OCI-LY7 (cell line): ENCODE results near the gene DTX1. TPM values are rescaled to one million over a fixed set of nuclear protein-coding genes. Genes with fewer than 3 reads are reported as not detected.

Source experiments
- BruUV-seq: library from RNA; stranded (reverse); fragments of 400-500 nt; replicated peaks from 2 replicates; lab custom pipeline; 2021; lab: Mats Ljungman, UMichigan
- CTCF ChIA-PET: fragments of 300-600 bp; sonication (Branson Sonifier 250); formaldehyde crosslinking; loops from one replicate; lab custom pipeline; 2022; ENCODE audit warnings: antibody characterized with exemption; ENCODE audit not compliant: unreplicated experiment; lab: Charles Lee
- POLR2A ChIA-PET: fragments of 300-600 bp; sonication (Branson Sonifier 250); formaldehyde crosslinking; loops from one replicate; lab custom pipeline; 2022; ENCODE audit warnings: antibody characterized with exemption; lab: Charles Lee
- DNase-seq: peaks from one replicate; pipeline ENCODE4 v3.0.0-alpha.2; 2015; ENCODE audit warnings: low spot score
- H2AFZ ChIP-seq: fragments of 200-600 bp; sonication (generic), shearing (Covaris generic); 2 replicates; pipeline ENCODE4 v1.6.1; 2014; ENCODE audit warnings: mild to moderate bottlenecking, antibody characterized with exemption, low read length, moderate library complexity
- H3K27ac ChIP-seq: fragments of 200-600 bp; sonication (generic); 2 replicates; pipeline ENCODE4 v1.5.1; 2014; ENCODE audit warnings: mixed run types, low read depth, mild to moderate bottlenecking, moderate library complexity, low read length, inconsistent platforms; ENCODE audit not compliant: poor library complexity, severe bottlenecking
- H3K36me3 ChIP-seq: fragments of 200-600 bp; sonication (generic); 2 replicates; pipeline ENCODE4 v1.6.1; 2014; ENCODE audit warnings: mild to moderate bottlenecking, antibody characterized with exemption, low read length, moderate library complexity, mixed read lengths; ENCODE audit not compliant: insufficient read depth
- H3K4me1 ChIP-seq: fragments of 200-600 bp; sonication (generic); 2 replicates; pipeline ENCODE4 v1.5.1; 2014; ENCODE audit warnings: mild to moderate bottlenecking, low read length; ENCODE audit not compliant: insufficient read depth, poor library complexity, severe bottlenecking
- H3K4me2 ChIP-seq: fragments of 200-600 bp; sonication (generic); 2 replicates; pipeline ENCODE4 v1.6.1; 2014; ENCODE audit warnings: mild to moderate bottlenecking, low read length
- H3K4me3 ChIP-seq: fragments of 200-600 bp; sonication (generic); 2 replicates; pipeline ENCODE4 v1.5.1; 2014; ENCODE audit warnings: mild to moderate bottlenecking, low read depth, low read length; ENCODE audit not compliant: poor library complexity, severe bottlenecking
- H3K79me2 ChIP-seq: fragments of 200-600 bp; sonication (generic); 2 replicates; pipeline ENCODE4 v1.6.1; 2016; ENCODE audit warnings: low read depth, mild to moderate bottlenecking, low read length, moderate library complexity, mixed read lengths; ENCODE audit not compliant: insufficient read depth
- H3K9me2 ChIP-seq: fragments of 200-600 bp; sonication (generic); 2 replicates; pipeline ENCODE4 v1.6.1; 2016; ENCODE audit warnings: mild to moderate bottlenecking, low read length, mixed read lengths; ENCODE audit not compliant: insufficient read depth
- H3K9me3 ChIP-seq: fragments of 200-600 bp; sonication (generic); 2 replicates; pipeline ENCODE4 v1.6.1; 2014; ENCODE audit warnings: mild to moderate bottlenecking, mixed run types, low read length, mixed read lengths
- H4K20me1 ChIP-seq: fragments of 200-600 bp; sonication (generic); 2 replicates; pipeline ENCODE4 v1.6.1; 2014; ENCODE audit warnings: mild to moderate bottlenecking, antibody characterized with exemption, low read length, moderate library complexity, mixed read lengths; ENCODE audit not compliant: insufficient read depth
- EZH2phosphoT487 ChIP-seq: fragments of 200-600 bp; sonication (generic); IDR thresholded peaks from 2 replicates; pipeline ENCODE4 v1.6.1; 2018; ENCODE audit warnings: low read depth, borderline replicate concordance, mild to moderate bottlenecking, mixed run types, antibody characterized with exemption, low read length, moderate library complexity, mixed read lengths
- intact Hi-C: fragments of 100-400 bp; cut with micrococcal nuclease; formaldehyde crosslinking; loops from one replicate; pipeline ENCODE4 v1.10.0; 2022; ENCODE audit not compliant: unreplicated experiment
- total RNA-seq, 2 experiments: library from RNA; depleted of rRNA in 1 of 2; stranded (reverse); fragments of >200 nt in 1 of 2; shearing (Covaris generic) in 1 of 2; gene quantifications; 2 replicates each; pipeline ENCODE4 v1.2.3, GENCODE V29; 2014 to 2022
- TF ChIP-seq, protein P1 (sequence below): fragments of 200-600 bp; sonication (generic); conservative IDR thresholded peaks from 2 replicates; pipeline ENCODE4 v1.5.1; 2014; ENCODE audit warnings: mild to moderate bottlenecking, antibody characterized with exemption, low read length, moderate library complexity, mixed read lengths

DTX1 gene
- total RNA-seq, 2 experiments from 2014 or later = 293 to 535 TPM

DNA sequence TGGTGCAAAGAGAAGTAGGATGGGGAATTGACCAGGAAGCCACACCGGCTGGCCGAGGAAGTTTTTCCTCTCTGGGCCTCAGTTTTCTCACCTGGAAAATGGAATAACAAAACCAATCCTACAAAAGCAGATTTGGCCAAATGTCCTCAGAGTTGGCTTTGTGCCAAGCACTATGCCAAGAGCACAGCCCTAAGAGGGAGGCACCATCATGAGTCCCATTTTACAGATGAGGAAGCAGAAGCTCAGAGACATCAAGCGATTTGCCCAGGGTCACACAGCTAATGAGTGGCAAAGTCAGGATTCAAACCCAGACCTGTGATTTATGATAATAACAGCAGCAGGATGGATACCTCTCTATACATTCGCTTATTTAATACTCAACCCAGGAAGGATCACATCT lies 51.8 kb downstream of the DTX1 start:
- no peaks in the 10 kb centered on the region for H4K20me1 ChIP-seq
- H3K36me3 ChIP-seq = peaks cover 93% of the 10 kb centered on the region
- BruUV-seq = no TSS peak
- H3K27ac ChIP-seq = no peak overlapping the region
- no peaks in the 10 kb centered on the region for H3K9me3 ChIP-seq
- H3K4me3 ChIP-seq = no peak overlapping the region
- H3K9me2 ChIP-seq = no peaks in the 10 kb centered on the region
- intact Hi-C loops = no loop called here
- TF ChIP-seq, protein P1, sequence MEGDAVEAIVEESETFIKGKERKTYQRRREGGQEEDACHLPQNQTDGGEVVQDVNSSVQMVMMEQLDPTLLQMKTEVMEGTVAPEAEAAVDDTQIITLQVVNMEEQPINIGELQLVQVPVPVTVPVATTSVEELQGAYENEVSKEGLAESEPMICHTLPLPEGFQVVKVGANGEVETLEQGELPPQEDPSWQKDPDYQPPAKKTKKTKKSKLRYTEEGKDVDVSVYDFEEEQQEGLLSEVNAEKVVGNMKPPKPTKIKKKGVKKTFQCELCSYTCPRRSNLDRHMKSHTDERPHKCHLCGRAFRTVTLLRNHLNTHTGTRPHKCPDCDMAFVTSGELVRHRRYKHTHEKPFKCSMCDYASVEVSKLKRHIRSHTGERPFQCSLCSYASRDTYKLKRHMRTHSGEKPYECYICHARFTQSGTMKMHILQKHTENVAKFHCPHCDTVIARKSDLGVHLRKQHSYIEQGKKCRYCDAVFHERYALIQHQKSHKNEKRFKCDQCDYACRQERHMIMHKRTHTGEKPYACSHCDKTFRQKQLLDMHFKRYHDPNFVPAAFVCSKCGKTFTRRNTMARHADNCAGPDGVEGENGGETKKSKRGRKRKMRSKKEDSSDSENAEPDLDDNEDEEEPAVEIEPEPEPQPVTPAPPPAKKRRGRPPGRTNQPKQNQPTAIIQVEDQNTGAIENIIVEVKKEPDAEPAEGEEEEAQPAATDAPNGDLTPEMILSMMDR = no peak
- TF ChIP-seq EZH2phosphoT487 = no peak
- ChIA-PET POLR2A (interaction anchor here (0.5 to 2.3 kb wide), 2 partner anchors 13 to 85 kb away, joined by 6 read pairs; no protein-coding TSS in a partner anchor), CTCF (interaction anchor here (0.5 kb wide), 1 partner anchor 10 kb away, joined by 4 read pairs; no protein-coding TSS in a partner anchor)
- no peaks in the 10 kb centered on the region for H3K79me2 ChIP-seq
- no peak overlapping the region for H2AFZ ChIP-seq
- no peak for DNase-seq
- peaks cover 36% of the 10 kb centered on the region for H3K4me1 ChIP-seq
- H3K4me2 ChIP-seq = no peak overlapping the region

DNA sequence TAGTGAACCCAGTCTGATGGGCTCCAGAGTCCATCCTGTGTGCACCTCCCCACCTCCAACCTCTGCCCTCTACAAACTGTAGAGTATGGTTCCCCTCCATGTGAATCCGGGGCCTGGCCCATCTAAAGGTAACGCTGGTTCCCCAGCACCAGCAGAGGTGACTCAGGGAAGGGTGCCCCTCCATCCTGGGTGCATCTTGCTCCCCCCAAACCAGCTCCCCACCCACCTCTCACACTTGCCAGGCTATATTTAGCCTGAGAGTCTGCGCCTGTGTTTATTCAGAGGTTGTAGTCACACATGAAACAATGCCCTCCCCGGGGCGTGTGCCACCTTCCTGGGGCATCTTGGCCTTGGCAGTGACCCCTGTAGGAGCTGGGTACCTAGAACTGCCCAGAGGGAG lies 52.8 kb downstream of the DTX1 start:
- Histone ChIP-seq H3K9me3 (no peaks in the 10 kb centered on the region), H4K20me1 (no peaks in the 10 kb centered on the region), H3K9me2 (no peaks in the 10 kb centered on the region), H3K4me3 (no peak overlapping the region), H3K79me2 (no peaks in the 10 kb centered on the region), H3K27ac (peak overlapping the region; percentile 34), H3K4me2 (no peak overlapping the region), H2AFZ (no peak overlapping the region), H3K36me3 (peaks cover 94% of the 10 kb centered on the region), H3K4me1 (peaks cover 27% of the 10 kb centered on the region)
- ChIA-PET CTCF (no interaction called here), POLR2A (interaction anchor here (0.7 to 2.3 kb wide), 3 partner anchors 11 to 1130 kb away, joined by 3 to 6 read pairs (median 3); no protein-coding TSS in a partner anchor)
- intact Hi-C loops = no loop called here
- no peak for DNase-seq
- TF ChIP-seq, protein P1 = no peak
- no peak for TF ChIP-seq EZH2phosphoT487
- no TSS peak for BruUV-seq

DNA sequence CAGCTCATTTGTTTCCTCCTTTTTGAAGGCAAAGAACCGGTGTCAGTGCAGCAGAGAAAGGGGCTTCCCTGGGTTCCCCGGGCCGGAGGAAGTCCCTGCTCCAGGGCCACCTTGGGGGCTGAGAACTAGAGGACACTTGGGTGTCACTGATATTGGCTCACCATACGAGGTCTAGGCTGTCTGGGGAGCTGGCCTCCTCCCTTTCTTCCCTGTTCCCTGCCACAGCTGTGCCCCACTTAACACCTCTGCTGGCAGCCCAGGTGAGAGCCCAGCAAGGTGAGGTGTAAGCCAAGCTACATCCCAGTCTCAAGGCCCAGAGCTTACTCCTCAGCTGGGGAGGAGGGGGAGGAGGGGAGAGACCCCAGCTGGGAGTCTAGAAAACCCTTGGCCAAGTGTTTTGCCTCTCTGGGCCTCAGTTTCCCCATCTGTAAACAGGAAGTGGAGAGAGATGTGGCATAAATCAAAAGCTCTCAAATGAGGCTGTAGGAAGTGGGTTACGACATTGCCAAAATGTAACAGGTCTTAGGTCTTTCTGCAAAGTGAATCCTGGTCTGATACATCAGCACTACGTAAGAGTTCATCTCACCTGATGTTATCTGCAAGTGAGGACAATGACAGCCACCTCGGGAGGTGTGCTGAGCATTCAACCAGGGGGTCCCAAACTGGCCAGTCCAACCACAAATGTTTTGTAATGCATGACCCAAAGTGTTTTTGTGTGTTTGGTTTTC lies 53.5 kb downstream of the DTX1 start:
- Histone ChIP-seq H3K27ac (peak overlapping the region; percentile 34), H3K4me2 (no peak overlapping the region), H3K9me3 (no peaks in the 10 kb centered on the region), H3K36me3 (peaks cover 95% of the 10 kb centered on the region), H3K9me2 (no peaks in the 10 kb centered on the region), H3K79me2 (no peaks in the 10 kb centered on the region), H4K20me1 (no peaks in the 10 kb centered on the region), H2AFZ (no peak overlapping the region), H3K4me3 (no peak overlapping the region), H3K4me1 (peaks cover 27% of the 10 kb centered on the region)
- TF ChIP-seq, protein P1 = no peak
- no peak for TF ChIP-seq EZH2phosphoT487
- intact Hi-C loops = no loop called here
- no TSS peak for BruUV-seq
- POLR2A ChIA-PET = interaction anchor here (0.7 to 2.3 kb wide), 2 partner anchors 11 to 20 kb away, joined by 3 to 6 read pairs; no protein-coding TSS in a partner anchor
- no peak for DNase-seq
- CTCF ChIA-PET = no interaction called here
